CD4-positive, alpha-beta memory T cell (primary cell): ENCODE measurements around the gene SUN2. TPM values are rescaled to one million over a fixed set of nuclear protein-coding genes. Genes with fewer than 3 reads are reported as not detected.

ENCODE experiments used
- CTCF ChIA-PET: fragments of 350-600 bp; sonication (Branson Sonifier 250); formaldehyde crosslinking; loops from one replicate; lab custom pipeline; 2021; ENCODE audit warnings: inconsistent platforms; ENCODE audit not compliant: partially characterized antibody; lab: Charles Lee
- POLR2A ChIA-PET: fragments of 350-600 bp; sonication (Branson Sonifier 250); formaldehyde crosslinking; loops from one replicate; lab custom pipeline; 2021; ENCODE audit not compliant: partially characterized antibody; lab: Charles Lee
- DNase-seq, 5 donors: peaks; one replicate each; pipeline versions ENCODE4 v3.0.0 to v3.0.0-alpha.2; 2020 to 2022; ENCODE audit warnings: mixed read lengths in 1 of 5
- H3K27ac ChIP-seq: one replicate; pipeline ENCODE4 v1.7.0; 2013; ENCODE audit warnings: low read depth, low read length
- H3K27me3 ChIP-seq: 2 replicates; pipeline ENCODE4 v1.7.0; 2013; ENCODE audit warnings: mild to moderate bottlenecking, low read length, moderate library complexity; ENCODE audit not compliant: insufficient read depth
- H3K36me3 ChIP-seq: 2 replicates; pipeline ENCODE4 v1.7.0; 2013; ENCODE audit warnings: mild to moderate bottlenecking, low read length, moderate library complexity; ENCODE audit not compliant: insufficient read depth
- H3K4me1 ChIP-seq: 2 replicates; pipeline ENCODE4 v1.7.0; 2013; ENCODE audit warnings: mild to moderate bottlenecking, low read length, moderate library complexity; ENCODE audit not compliant: insufficient read depth
- H3K4me3 ChIP-seq, 2 donors: one replicate each; pipeline ENCODE4 v1.7.0; 2013; ENCODE audit warnings: low read length in 2 of 2, mild to moderate bottlenecking in 1 of 2
- H3K9me3 ChIP-seq, 2 donors: one replicate each; pipeline ENCODE4 v1.7.0; 2013; ENCODE audit warnings: low read length in 2 of 2, control low read depth in 1 of 2; ENCODE audit not compliant: control insufficient read depth in 1 of 2
- H3K27ac Mint-ChIP-seq, 7 donors: one replicate each; pipeline ENCODE4 v1.8.0; 2020 to 2021; ENCODE audit warnings: mixed read lengths in 7 of 7, mild to moderate bottlenecking in 6 of 7, inconsistent platforms in 3 of 7, moderate library complexity in 3 of 7
- H3K27me3 Mint-ChIP-seq, 2 donors: one replicate each; pipeline ENCODE4 v1.8.0; 2020 to 2021; ENCODE audit warnings: mixed read lengths in 2 of 2
- H3K36me3 Mint-ChIP-seq, 2 donors: one replicate each; pipeline ENCODE4 v1.8.0; 2020 to 2021; ENCODE audit warnings: mixed read lengths in 2 of 2, inconsistent platforms in 1 of 2, mild to moderate bottlenecking in 1 of 2
- H3K4me1 Mint-ChIP-seq, 4 donors: one replicate each; pipeline ENCODE4 v1.8.0; 2020 to 2021; ENCODE audit warnings: mixed read lengths in 4 of 4, mild to moderate bottlenecking in 1 of 4
- H3K4me3 Mint-ChIP-seq, 8 donors: one replicate each; pipeline ENCODE4 v1.8.0; 2020 to 2021; ENCODE audit warnings: mixed read lengths in 8 of 8, mild to moderate bottlenecking in 7 of 8, moderate library complexity in 6 of 8, inconsistent platforms in 3 of 8
- H3K9me3 Mint-ChIP-seq, 8 donors: one replicate each; pipeline ENCODE4 v1.8.0; 2020 to 2021; ENCODE audit warnings: mixed read lengths in 8 of 8, mild to moderate bottlenecking in 5 of 8, inconsistent platforms in 3 of 8, moderate library complexity in 1 of 8
- intact Hi-C: fragments of 100-400 bp; cut with micrococcal nuclease; formaldehyde crosslinking; loops from one replicate; pipeline ENCODE4 v1.15.1; 2023
- polyA plus RNA-seq, 2 donors: library from polyadenylated mRNA; unstranded; fragments of 300-500 nt; fragmentation: Illumina TruSeq; gene quantifications; one replicate each; pipeline ENCODE4 v1.2.3, GENCODE V29; 2021
- total RNA-seq, 2 experiments: library from RNA; stranded (reverse); gene quantifications; one replicate each; pipeline ENCODE4 v1.2.3, GENCODE V29; 2021

Gene SUN2
- total and polyA plus RNA-seq, 4 experiments from 2014 or later = 323 to 1,004 (median 815) TPM

- CTCF ChIA-PET = interaction anchor here (0.8 to 7.5 kb wide), 6 partner anchors 11 to 31 kb away, joined by 3 to 74 read pairs (median 3); no protein-coding TSS in a partner anchor
- Mint-ChIP-seq H3K4me1 (peaks cover 15 to 74% (median 42%) of the 10 kb centered on the region in 4 donors), H3K4me3 (no peak overlapping the region), H3K9me3 (peaks cover 0 to 6% (median 0%) of the 10 kb centered on the region in 8 donors), H3K27ac (peak overlapping the region in 5 of 7 donors; percentile 51 to 86 (median 74)), H3K36me3 (peaks cover 35 to 82% of the 10 kb centered on the region in 2 donors), H3K27me3 (no peaks in the 10 kb centered on the region)
- Histone ChIP-seq H3K4me3 (no peak overlapping the region), H3K27me3 (no peaks in the 10 kb centered on the region), H3K36me3 (peaks cover 78% of the 10 kb centered on the region), H3K9me3 (no peaks in the 10 kb centered on the region), H3K4me1 (peaks cover 68% of the 10 kb centered on the region), H3K27ac (peak overlapping the region; percentile 13)
- intact Hi-C loops = no loop called here
- POLR2A ChIA-PET = interaction anchor here (0.9 to 42.6 kb wide), 7 partner anchors 2 to 134 kb away, joined by 3 to 1746 read pairs (median 49); partner anchors contain the start of genes CBX6, GTPBP1, NPTXR and SUN2
- DNase-seq = peak in 1 of 5 donors; percentile 26
Measured at GRCh38 chr22:38736257-38736570, 19.6 kb downstream of the SUN2 start.

GRCh38 chr22:38735465-38736256 lies 20.1 kb downstream of the SUN2 start:
- Histone ChIP-seq H3K9me3 (no peaks in the 10 kb centered on the region), H3K4me1 (peaks cover 63% of the 10 kb centered on the region), H3K36me3 (peaks cover 78% of the 10 kb centered on the region), H3K4me3 (no peak overlapping the region), H3K27ac (peak overlapping the region; percentile 13), H3K27me3 (no peaks in the 10 kb centered on the region)
- Mint-ChIP-seq H3K9me3 (peaks cover 0 to 7% (median 0%) of the 10 kb centered on the region in 8 donors), H3K4me1 (peaks cover 15 to 70% (median 40%) of the 10 kb centered on the region in 4 donors), H3K27ac (peak overlapping the region; percentile 9 to 86 (median 72)), H3K4me3 (peak overlapping the region in 2 of 8 donors; percentile 29 to 32), H3K36me3 (peaks cover 34 to 80% of the 10 kb centered on the region in 2 donors), H3K27me3 (no peaks in the 10 kb centered on the region)
- CTCF ChIA-PET = interaction anchor here (0.8 to 7.5 kb wide), 11 partner anchors 7 to 107 kb away, joined by 3 to 74 read pairs (median 5); partner anchors contain the start of gene NPTXR
- POLR2A ChIA-PET = interaction anchor here (0.9 to 42.6 kb wide), 7 partner anchors 1 to 135 kb away, joined by 3 to 1746 read pairs (median 49); partner anchors contain the start of genes CBX6, GTPBP1, NPTXR and SUN2
- intact Hi-C loops = no loop called here
- peak in 1 of 5 donors; percentile 46 for DNase-seq

DNA sequence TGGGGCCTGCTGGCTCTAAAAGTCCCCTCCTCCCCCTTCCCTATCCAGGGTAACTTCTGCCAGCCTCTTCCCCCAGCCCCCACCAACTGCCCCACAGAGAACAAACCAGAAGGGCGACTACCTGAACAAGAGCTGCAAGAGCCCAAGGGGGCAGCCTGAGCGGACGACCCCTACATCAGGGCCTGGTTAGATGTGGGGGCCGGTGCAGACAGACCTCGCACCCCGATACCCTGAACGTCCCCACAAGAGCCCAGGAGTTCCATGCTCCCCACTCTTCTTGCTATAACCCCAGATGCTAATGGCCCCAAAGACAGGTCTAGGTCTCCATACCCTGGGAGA lies 20.7 kb downstream of the SUN2 start:
- intact Hi-C loops = no loop called here
- Histone ChIP-seq H3K27ac (no peak overlapping the region), H3K9me3 (no peaks in the 10 kb centered on the region), H3K4me1 (peaks cover 57% of the 10 kb centered on the region), H3K36me3 (peaks cover 78% of the 10 kb centered on the region), H3K4me3 (no peak overlapping the region), H3K27me3 (no peaks in the 10 kb centered on the region)
- H3K36me3 Mint-ChIP-seq = peaks cover 37 to 81% of the 10 kb centered on the region in 2 donors
- CTCF ChIA-PET = interaction anchor here (0.8 to 7.5 kb wide), 13 partner anchors 8 to 108 kb away, joined by 3 to 74 read pairs (median 12); partner anchors contain the start of gene NPTXR
- peaks cover 0 to 8% (median 0%) of the 10 kb centered on the region in 8 donors for H3K9me3 Mint-ChIP-seq
- H3K27ac Mint-ChIP-seq = peak overlapping the region; percentile 29 to 86 (median 69)
- H3K27me3 Mint-ChIP-seq = no peaks in the 10 kb centered on the region
- POLR2A ChIA-PET = interaction anchor here (0.9 to 42.6 kb wide), 7 partner anchors 0 to 135 kb away, joined by 6 to 1746 read pairs (median 49); partner anchors contain the start of genes CBX6, GTPBP1, NPTXR and SUN2
- H3K4me3 Mint-ChIP-seq = peak overlapping the region in 2 of 8 donors; percentile 29 to 32
- H3K4me1 Mint-ChIP-seq = peaks cover 18 to 70% (median 40%) of the 10 kb centered on the region in 4 donors
- DNase-seq = peak in 1 of 5 donors; percentile 30

DNA sequence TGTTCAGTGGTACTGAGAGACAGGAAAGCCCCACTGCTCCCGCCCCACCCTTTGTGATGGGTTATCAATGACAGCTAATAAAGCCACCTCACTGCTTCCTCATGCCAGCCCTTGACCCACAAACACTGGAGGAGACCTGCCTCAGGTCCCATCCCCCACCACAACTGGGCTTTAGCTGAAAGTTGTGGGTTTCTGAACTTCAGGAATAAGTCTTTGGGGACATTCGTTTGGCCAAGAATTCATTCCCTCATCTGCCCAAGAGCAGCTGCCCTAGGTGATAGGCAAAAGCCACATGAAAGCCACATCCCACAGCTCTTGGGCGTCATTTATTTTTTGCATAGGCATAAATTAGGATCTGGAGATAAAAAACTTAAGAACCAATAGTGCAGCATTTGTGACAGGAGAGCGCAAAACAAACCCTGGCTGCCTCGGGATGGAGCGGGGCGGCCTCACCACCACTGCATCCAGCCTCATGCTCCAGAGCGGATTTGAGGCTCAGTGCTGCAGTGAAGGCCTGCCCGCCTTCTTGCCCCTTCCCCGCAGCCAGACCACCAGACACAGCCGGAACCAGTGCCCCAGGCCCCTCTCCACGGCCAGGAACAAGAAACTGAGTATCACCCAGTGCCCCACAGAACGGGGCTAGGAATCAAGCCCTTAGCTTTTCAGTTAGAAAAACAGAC lies 21.2 kb downstream of the SUN2 start:
- ChIA-PET POLR2A (interaction anchor here (4.0 to 42.6 kb wide), 8 partner anchors 0 to 136 kb away, joined by 23 to 1746 read pairs (median 39); partner anchors contain the start of genes CBX6, GTPBP1, JOSD1 and NPTXR), CTCF (interaction anchor here (0.8 to 7.5 kb wide), 14 partner anchors 8 to 108 kb away, joined by 3 to 74 read pairs (median 14); partner anchors contain the start of gene NPTXR)
- H3K36me3 ChIP-seq = peaks cover 78% of the 10 kb centered on the region
- H3K4me1 ChIP-seq = peaks cover 52% of the 10 kb centered on the region
- intact Hi-C loops = loop anchor here (5.0 kb wide), 1 partner anchor 108 kb away; the partner anchor contains the start of gene NPTXR
- H3K4me3 ChIP-seq = no peak overlapping the region
- H3K27me3 Mint-ChIP-seq = no peaks in the 10 kb centered on the region
- no peaks in the 10 kb centered on the region for H3K9me3 ChIP-seq
- peak overlapping the region in 3 of 8 donors; percentile 7 to 54 (median 32) for H3K4me3 Mint-ChIP-seq
- H3K4me1 Mint-ChIP-seq = peaks cover 18 to 65% (median 37%) of the 10 kb centered on the region in 4 donors
- DNase-seq = peak in 1 of 5 donors; percentile 36
- peaks cover 33 to 81% of the 10 kb centered on the region in 2 donors for H3K36me3 Mint-ChIP-seq
- peaks cover 0 to 8% (median 0%) of the 10 kb centered on the region in 8 donors for H3K9me3 Mint-ChIP-seq
- H3K27ac ChIP-seq = peak overlapping the region; percentile 30
- H3K27ac Mint-ChIP-seq = peak overlapping the region; percentile 47 to 90 (median 82)
- no peaks in the 10 kb centered on the region for H3K27me3 ChIP-seq

GRCh38 chr22:38733724-38734381 lies 21.9 kb downstream of the SUN2 start:
- Histone ChIP-seq H3K9me3 (no peaks in the 10 kb centered on the region), H3K4me1 (peaks cover 45% of the 10 kb centered on the region), H3K36me3 (peaks cover 77% of the 10 kb centered on the region), H3K27me3 (no peaks in the 10 kb centered on the region), H3K27ac (peak overlapping the region; percentile 30), H3K4me3 (no peak overlapping the region)
- peak in 1 of 5 donors; percentile 12 for DNase-seq
- H3K4me1 Mint-ChIP-seq = peaks cover 18 to 65% (median 34%) of the 10 kb centered on the region in 4 donors
- peak overlapping the region; percentile 75 to 90 (median 86) for H3K27ac Mint-ChIP-seq
- POLR2A ChIA-PET = interaction anchor here (0.8 to 42.6 kb wide), 11 partner anchors 1 to 269 kb away, joined by 4 to 1746 read pairs (median 27); partner anchors contain the start of genes CBX6, DNAL4, GTPBP1 and JOSD1
- no peaks in the 10 kb centered on the region for H3K27me3 Mint-ChIP-seq
- CTCF ChIA-PET = interaction anchor here (0.8 to 7.5 kb wide), 18 partner anchors 9 to 109 kb away, joined by 3 to 74 read pairs (median 10); partner anchors contain the start of genes GTPBP1 and NPTXR
- peaks cover 35 to 86% of the 10 kb centered on the region in 2 donors for H3K36me3 Mint-ChIP-seq
- intact Hi-C loops = loop anchor here (1.0 to 5.0 kb wide), 4 partner anchors 17 to 108 kb away; partner anchors contain the start of gene NPTXR
- peaks cover 0 to 8% (median 0%) of the 10 kb centered on the region in 8 donors for H3K9me3 Mint-ChIP-seq
- H3K4me3 Mint-ChIP-seq = peak overlapping the region in 2 of 8 donors; percentile 12 to 32

DNA sequence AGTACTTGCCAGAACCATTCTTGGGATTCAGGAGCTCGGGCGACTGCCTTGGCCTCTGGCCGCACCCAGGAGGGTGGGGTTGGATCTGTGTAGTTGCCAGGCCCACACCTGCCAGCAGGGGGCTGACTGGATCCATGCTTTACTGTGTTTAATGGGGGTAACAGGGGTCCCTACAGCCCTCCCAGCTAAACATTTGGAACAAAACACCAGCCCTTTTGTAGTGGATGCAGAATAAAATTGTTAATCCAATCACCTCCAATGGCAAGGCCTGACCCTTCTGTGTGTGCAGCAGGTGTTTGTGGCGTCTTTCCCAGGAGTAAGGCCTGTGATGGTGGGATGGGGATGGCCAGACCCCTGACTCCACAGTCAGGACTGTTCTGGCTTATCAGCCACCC lies 22.5 kb downstream of the SUN2 start:
- CTCF ChIA-PET = interaction anchor here (0.9 to 7.5 kb wide), 18 partner anchors 8 to 136 kb away, joined by 3 to 74 read pairs (median 10); partner anchors contain the start of genes GTPBP1 and NPTXR
- H3K4me1 Mint-ChIP-seq = peaks cover 18 to 60% (median 33%) of the 10 kb centered on the region in 4 donors
- POLR2A ChIA-PET = interaction anchor here (0.8 to 42.6 kb wide), 12 partner anchors 1 to 270 kb away, joined by 3 to 1746 read pairs (median 25); partner anchors contain the start of genes CBX6, DNAL4, GTPBP1 and JOSD1
- Histone ChIP-seq H3K9me3 (no peaks in the 10 kb centered on the region), H3K36me3 (peaks cover 77% of the 10 kb centered on the region), H3K27me3 (no peaks in the 10 kb centered on the region), H3K27ac (peak overlapping the region; percentile 30), H3K4me3 (no peak overlapping the region), H3K4me1 (peaks cover 39% of the 10 kb centered on the region)
- no peaks in the 10 kb centered on the region for H3K27me3 Mint-ChIP-seq
- peaks cover 0 to 7% (median 0%) of the 10 kb centered on the region in 8 donors for H3K9me3 Mint-ChIP-seq
- H3K27ac Mint-ChIP-seq = peak overlapping the region; percentile 49 to 88 (median 84)
- intact Hi-C loops = loop anchor here (1.0 to 5.0 kb wide), 4 partner anchors 18 to 109 kb away; partner anchors contain the start of gene NPTXR
- peak in 3 of 5 donors; percentile 41 to 51 (median 41) for DNase-seq
- peak overlapping the region in 2 of 8 donors; percentile 4 to 12 for H3K4me3 Mint-ChIP-seq
- H3K36me3 Mint-ChIP-seq = peaks cover 41 to 88% of the 10 kb centered on the region in 2 donors
